GM23338 (cell line): ENCODE data around the gene WDR20. TPM values are rescaled to one million over a fixed set of nuclear protein-coding genes. Genes with fewer than 3 reads are reported as not detected.

Experiments
- ATAC-seq: fragments of 200-7000 bp; cut with Tn5 transposase; 3 replicates; pipeline ENCODE4 v1.9.1; 2020
- DNase-seq: peaks from one replicate; pipeline ENCODE4 v3.0.0-alpha.2; 2015; ENCODE audit warnings: low spot score
- H2AFZ ChIP-seq: fragments of 200-600 bp; sonication (generic); 2 replicates; pipeline ENCODE4 v1.8.0; 2016; ENCODE audit warnings: antibody characterized with exemption, mild to moderate bottlenecking, moderate library complexity
- H3F3A ChIP-seq: fragments of 200-600 bp; sonication (generic); replicated peaks from 2 replicates; pipeline ENCODE4 v1.8.0; 2017; ENCODE audit warnings: antibody characterized with exemption, mixed run types, low read depth
- H3K27ac ChIP-seq: fragments of 200-600 bp; sonication (generic); 2 replicates; pipeline ENCODE4 v1.6.1; 2016; ENCODE audit warnings: low read depth
- H3K27me3 ChIP-seq: fragments of 200-600 bp; sonication (generic); 2 replicates; pipeline ENCODE4 v1.8.0; 2016; ENCODE audit warnings: mild to moderate bottlenecking, mixed run types, moderate library complexity; ENCODE audit not compliant: insufficient read depth
- H3K36me3 ChIP-seq: fragments of 200-600 bp; sonication (generic); 2 replicates; pipeline ENCODE4 v1.8.0; 2016; ENCODE audit warnings: mild to moderate bottlenecking; ENCODE audit not compliant: insufficient read depth
- H3K4me1 ChIP-seq: fragments of 200-600 bp; sonication (generic); 2 replicates; pipeline ENCODE4 v1.8.0; 2016; ENCODE audit warnings: mild to moderate bottlenecking, moderate library complexity; ENCODE audit not compliant: insufficient read depth
- H3K4me2 ChIP-seq: fragments of 200-600 bp; sonication (generic); 2 replicates; pipeline ENCODE4 v1.7.1; 2017; ENCODE audit warnings: mixed run types
- H3K4me3 ChIP-seq: fragments of 200-600 bp; sonication (generic); 2 replicates; pipeline ENCODE4 v1.6.1; 2016; ENCODE audit warnings: mixed run types
- H3K79me2 ChIP-seq: fragments of 200-600 bp; sonication (generic); replicated peaks from 2 replicates; pipeline ENCODE4 v1.8.0; 2017; ENCODE audit warnings: mild to moderate bottlenecking; ENCODE audit not compliant: insufficient read depth
- H3K9me2 ChIP-seq: fragments of 200-600 bp; sonication (generic); 2 replicates; pipeline ENCODE4 v1.8.0; 2017; ENCODE audit not compliant: insufficient read depth
- H4K20me1 ChIP-seq: fragments of 200-600 bp; sonication (generic); replicated peaks from 2 replicates; pipeline ENCODE4 v1.8.0; 2017; ENCODE audit warnings: mild to moderate bottlenecking; ENCODE audit not compliant: insufficient read depth
- H3K27ac Mint-ChIP-seq: 2 replicates; pipeline ENCODE4 v1.8.0; 2020; ENCODE audit warnings: inconsistent platforms, mild to moderate bottlenecking, moderate library complexity, mixed read lengths
- H3K27me3 Mint-ChIP-seq: 3 replicates; pipeline ENCODE4 v1.8.0; 2022; ENCODE audit warnings: low read depth, mild to moderate bottlenecking, moderate library complexity, mixed read lengths, inconsistent platforms; ENCODE audit not compliant: insufficient read depth, poor library complexity
- H3K36me3 Mint-ChIP-seq: 3 replicates; pipeline ENCODE4 v1.8.0; 2021; ENCODE audit warnings: low read depth, mild to moderate bottlenecking, inconsistent platforms, moderate library complexity, mixed read lengths
- H3K4me1 Mint-ChIP-seq: 3 replicates; pipeline ENCODE4 v1.8.0; 2020; ENCODE audit warnings: mild to moderate bottlenecking, inconsistent platforms, mixed read lengths
- H3K4me3 Mint-ChIP-seq: 3 replicates; pipeline ENCODE4 v1.8.0; 2021; ENCODE audit warnings: moderate library complexity, mild to moderate bottlenecking, inconsistent platforms, mixed read lengths
- H3K9me3 Mint-ChIP-seq: 3 replicates; pipeline ENCODE4 v1.8.0; 2020; ENCODE audit warnings: moderate library complexity, mild to moderate bottlenecking, inconsistent platforms, mixed read lengths
- CREB1 ChIP-seq: fragments of 250-450 bp; sonication (Bioruptor Pico); IDR thresholded peaks from 2 replicates; pipeline ENCODE4 v1.5.0; 2020; ENCODE audit warnings: low read depth, mild to moderate bottlenecking, moderate library complexity
- ETS1 ChIP-seq: IDR thresholded peaks from 2 replicates; pipeline ENCODE4 v1.6.1; 2016; ENCODE audit warnings: antibody characterized with exemption
- EZH2 ChIP-seq: fragments of 200-600 bp; sonication (generic); IDR thresholded peaks from one replicate; pipeline ENCODE4 v1.8.0; 2017; ENCODE audit warnings: antibody characterized with exemption, mild to moderate bottlenecking, low read depth; ENCODE audit not compliant: unreplicated experiment
- EZH2phosphoT487 ChIP-seq: fragments of 200-600 bp; sonication (generic); IDR thresholded peaks from one replicate; pipeline ENCODE4 v1.8.1; 2018; ENCODE audit warnings: antibody characterized with exemption; ENCODE audit not compliant: unreplicated experiment
- JUNB ChIP-seq: IDR thresholded peaks from one replicate; pipeline ENCODE4 v1.6.1; 2016; ENCODE audit warnings: antibody characterized with exemption; ENCODE audit not compliant: unreplicated experiment
- NANOG ChIP-seq: IDR thresholded peaks from 2 replicates; pipeline ENCODE4 v1.6.1; 2016; ENCODE audit warnings: antibody characterized with exemption, borderline replicate concordance
- POLR2AphosphoS5 ChIP-seq: IDR thresholded peaks from 2 replicates; pipeline ENCODE4 v1.6.1; 2016; ENCODE audit warnings: antibody characterized with exemption, low read depth
- REST ChIP-seq: IDR thresholded peaks from one replicate; pipeline ENCODE4 v1.6.1; 2018; ENCODE audit warnings: antibody characterized with exemption; ENCODE audit not compliant: unreplicated experiment
- STAT1 ChIP-seq: IDR thresholded peaks from one replicate; pipeline ENCODE4 v1.6.1; 2016; ENCODE audit warnings: antibody characterized with exemption; ENCODE audit not compliant: unreplicated experiment
- ZNF114 ChIP-seq: fragments of 250-450 bp; sonication (Bioruptor Pico); IDR thresholded peaks from 2 replicates; pipeline ENCODE4 v1.5.0; 2020; ENCODE audit warnings: mild to moderate bottlenecking, moderate library complexity
- ZNF331 ChIP-seq: fragments of 250-450 bp; sonication (Bioruptor Pico); IDR thresholded peaks from 2 replicates; pipeline ENCODE4 v1.5.0; 2020; ENCODE audit warnings: low read depth, mild to moderate bottlenecking, moderate library complexity
- ZNF462 ChIP-seq: fragments of 250-450 bp; sonication (Bioruptor Pico); IDR thresholded peaks from 2 replicates; pipeline ENCODE4 v1.5.0; 2020; ENCODE audit warnings: mild to moderate bottlenecking, moderate library complexity
- polyA plus RNA-seq: library from polyadenylated mRNA; unstranded; fragments of >200 nt; fragmentation: Nextera tagmentation; extraction: Ambion mirVana; gene quantifications from 2 replicates; pipeline ENCODE4 v1.2.1, GENCODE V29; 2016
- total RNA-seq: library from RNA; depleted of rRNA; stranded (reverse); fragments of >200 nt; shearing (Covaris generic); gene quantifications from 2 replicates; pipeline ENCODE4 v1.2.3, GENCODE V29; 2014
- TF ChIP-seq, protein P1 (sequence below), 2 experiments: fragments of 200-600 bp in 1 of 2; sonication (generic) in 1 of 2; conservative IDR thresholded peaks; 2 replicates each; pipeline versions ENCODE4 v1.5.1 to v1.6.1; 2016 to 2017; ENCODE audit warnings: antibody characterized with exemption in 2 of 2, low read depth in 2 of 2, mild to moderate bottlenecking in 2 of 2, moderate library complexity in 1 of 2

WDR20 gene
- total and polyA plus RNA-seq, 2 experiments from 2014 or later = 17.9 to 21.0 TPM

GRCh38 chr14:102111101-102111500, 28.6 kb upstream of the WDR20 start:
- no peak for DNase-seq
- no peaks in the 10 kb centered on the region for H3K9me2 ChIP-seq
- TF ChIP-seq CREB1 (CRISPR knock-in tag) (no peak), EZH2phosphoT487 (no peak), STAT1 (no peak), JUNB (no peak), EZH2 (no peak), ZNF114 (CRISPR knock-in tag) (no peak), ZNF462 (no peak), POLR2AphosphoS5 (no peak), REST (no peak), NANOG (no peak), ZNF331 (CRISPR knock-in tag) (no peak), ETS1 (no peak)
- TF ChIP-seq, protein P1, sequence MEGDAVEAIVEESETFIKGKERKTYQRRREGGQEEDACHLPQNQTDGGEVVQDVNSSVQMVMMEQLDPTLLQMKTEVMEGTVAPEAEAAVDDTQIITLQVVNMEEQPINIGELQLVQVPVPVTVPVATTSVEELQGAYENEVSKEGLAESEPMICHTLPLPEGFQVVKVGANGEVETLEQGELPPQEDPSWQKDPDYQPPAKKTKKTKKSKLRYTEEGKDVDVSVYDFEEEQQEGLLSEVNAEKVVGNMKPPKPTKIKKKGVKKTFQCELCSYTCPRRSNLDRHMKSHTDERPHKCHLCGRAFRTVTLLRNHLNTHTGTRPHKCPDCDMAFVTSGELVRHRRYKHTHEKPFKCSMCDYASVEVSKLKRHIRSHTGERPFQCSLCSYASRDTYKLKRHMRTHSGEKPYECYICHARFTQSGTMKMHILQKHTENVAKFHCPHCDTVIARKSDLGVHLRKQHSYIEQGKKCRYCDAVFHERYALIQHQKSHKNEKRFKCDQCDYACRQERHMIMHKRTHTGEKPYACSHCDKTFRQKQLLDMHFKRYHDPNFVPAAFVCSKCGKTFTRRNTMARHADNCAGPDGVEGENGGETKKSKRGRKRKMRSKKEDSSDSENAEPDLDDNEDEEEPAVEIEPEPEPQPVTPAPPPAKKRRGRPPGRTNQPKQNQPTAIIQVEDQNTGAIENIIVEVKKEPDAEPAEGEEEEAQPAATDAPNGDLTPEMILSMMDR (conservative IDR thresholded peaks at IDR 0.05; ENCODE audit: low read depth in 2 of 2) = no peak
- H3F3A ChIP-seq = no peaks in the 10 kb centered on the region
- H3K9me3 Mint-ChIP-seq = peaks cover 49% of the 10 kb centered on the region
- no peak overlapping the region for H3K27ac ChIP-seq
- ATAC-seq = no peak
- no peaks in the 10 kb centered on the region for H3K27me3 ChIP-seq
- H3K27me3 Mint-ChIP-seq = peaks cover 4% of the 10 kb centered on the region
- no peaks in the 10 kb centered on the region for H3K4me1 ChIP-seq
- no peak overlapping the region for H3K27ac Mint-ChIP-seq
- peaks cover 33% of the 10 kb centered on the region for H3K36me3 Mint-ChIP-seq
- H3K4me3 ChIP-seq = no peak overlapping the region
- H3K79me2 ChIP-seq = no peaks in the 10 kb centered on the region
- H3K4me2 ChIP-seq = no peak overlapping the region
- no peak overlapping the region for H3K4me3 Mint-ChIP-seq
- no peaks in the 10 kb centered on the region for H3K36me3 ChIP-seq
- no peaks in the 10 kb centered on the region for H4K20me1 ChIP-seq
- no peak overlapping the region for H2AFZ ChIP-seq
- peaks cover 2% of the 10 kb centered on the region; the same call in 1 of the 3 replicates for H3K4me1 Mint-ChIP-seq
